T follicular helper cell (primary cell): ENCODE results near the gene TRPT1.

Experiments used
- DNase-seq: peaks from one replicate; pipeline ENCODE4 v3.0.0-alpha.2; 2020; ENCODE audit warnings: low read depth

Gene TRPT1

GRCh38 chr11:64230171-64230984 lies 4.4 kb upstream of the TRPT1 start, which contains the start of gene DNAJC4:
Gene DNAJC4, plus strand, starts transcription at chr11:64230548. Its CDS starts 307 bp downstream, at chr11:64230855.
- peak; percentile 80 for DNase-seq

GRCh38 chr11:64229744-64230170 lies 3.8 kb upstream of the TRPT1 start:
- DNase-seq: no peak

- DNase-seq: no peak
Observed at GRCh38 chr11:64229090-64229743, 3.2 kb upstream of the TRPT1 start.

GRCh38 chr11:64227405-64227956 lies 1.5 kb upstream of the TRPT1 start:
- DNase-seq: no peak

GRCh38 chr11:64226507-64227051 lies 593 bp upstream of the TRPT1 start:
- no peak for DNase-seq

GRCh38 chr11:64224891-64225607 lies 937 bp downstream of the TRPT1 start:
- DNase-seq: no peak

GRCh38 chr11:64224151-64224890 lies 1.7 kb downstream of the TRPT1 start:
- DNase-seq: no peak

- no peak for DNase-seq
Observed at GRCh38 chr11:64223001-64223651, 2.9 kb downstream of the TRPT1 start.

- DNase-seq: no peak
Observed at GRCh38 chr11:64222651-64223000, 3.4 kb downstream of the TRPT1 start.

- DNase-seq: no peak
Observed at GRCh38 chr11:64220798-64221197, 5.2 kb downstream of the TRPT1 start.

GRCh38 chr11:64220271-64220670 lies 5.7 kb downstream of the TRPT1 start:
- no peak for DNase-seq

GRCh38 chr11:64219755-64220154 lies 6.2 kb downstream of the TRPT1 start:
- DNase-seq: no peak

GRCh38 chr11:64219354-64219684 lies 6.7 kb downstream of the TRPT1 start:
- DNase-seq: no peak

- no peak for DNase-seq
Observed at GRCh38 chr11:64218628-64219353, 7.2 kb downstream of the TRPT1 start.

- no peak for DNase-seq
Observed at GRCh38 chr11:64216879-64217278, 9.1 kb downstream of the TRPT1 start.

- DNase-seq: no peak
Observed at GRCh38 chr11:64211181-64211872, 14.7 kb downstream of the TRPT1 start.

GRCh38 chr11:64210301-64211020 lies 15.5 kb downstream of the TRPT1 start:
- DNase-seq: no peak

- DNase-seq: no peak
Observed at GRCh38 chr11:64209563-64209843, 16.5 kb downstream of the TRPT1 start.
